Panc1 (cell line): ENCODE results near the gene PLCB1. TPM values are rescaled to one million over a fixed set of nuclear protein-coding genes. Genes with fewer than 3 reads are reported as not detected.

Experiments
- ATAC-seq: fragments of 200-7000 bp; cut with Tn5 transposase; 2 replicates; pipeline ENCODE4 v1.9.1; 2020; ENCODE audit warnings: mild to moderate bottlenecking, moderate library complexity
- BruUV-seq: library from RNA; stranded (reverse); fragments of 400-500 nt; replicated peaks from 2 replicates; lab custom pipeline; 2021; lab: Mats Ljungman, UMichigan
- CTCF ChIA-PET: fragments of 300-600 bp; sonication (Branson Sonifier 250); formaldehyde crosslinking; loops from one replicate; lab custom pipeline; 2022; ENCODE audit warnings: antibody characterized with exemption; lab: Charles Lee
- POLR2A ChIA-PET: fragments of 300-600 bp; sonication (Branson Sonifier 250); formaldehyde crosslinking; loops from one replicate; lab custom pipeline; 2022; ENCODE audit warnings: antibody characterized with exemption; lab: Charles Lee
- DNase-seq: peaks from one replicate; pipeline ENCODE4 v3.0.0-alpha.2; 2010; ENCODE audit warnings: low read depth, low spot score
- H3K27ac ChIP-seq: 2 replicates; pipeline ENCODE4 v1.5.1; 2011; ENCODE audit warnings: mild to moderate bottlenecking, low read length, inconsistent platforms
- H3K27me3 ChIP-seq: fragments of 200-500 bp; sonication (Bioruptor generic); 2 replicates; pipeline ENCODE4 v1.6.0; 2014; ENCODE audit warnings: low read length, inconsistent platforms; ENCODE audit not compliant: control insufficient read depth, insufficient read depth
- H3K36me3 ChIP-seq: fragments of 200-500 bp; sonication (Bioruptor generic); 2 replicates; pipeline ENCODE4 v1.5.1; 2014; ENCODE audit warnings: inconsistent platforms, mild to moderate bottlenecking, low read length, moderate library complexity; ENCODE audit not compliant: control insufficient read depth, insufficient read depth
- H3K4me1 ChIP-seq: 2 replicates; pipeline ENCODE4 v1.5.1; 2011; ENCODE audit warnings: inconsistent platforms, mild to moderate bottlenecking, low read length, moderate library complexity; ENCODE audit not compliant: control insufficient read depth, insufficient read depth
- H3K4me3 ChIP-seq, 2 experiments: 2 replicates each; pipeline ENCODE4 v1.5.1; 2011 to 2012; ENCODE audit warnings: low read depth in 2 of 2, low read length in 2 of 2, mild to moderate bottlenecking in 2 of 2, inconsistent platforms in 1 of 2, moderate library complexity in 1 of 2
- H3K9me3 ChIP-seq: fragments of 200-500 bp; sonication (Bioruptor generic); 2 replicates; pipeline ENCODE4 v1.5.1; 2014; ENCODE audit warnings: low read depth, mild to moderate bottlenecking, inconsistent platforms, low read length, moderate library complexity; ENCODE audit not compliant: control insufficient read depth, insufficient read depth
- POLR2AphosphoS5 ChIP-seq: IDR thresholded peaks from 2 replicates; pipeline ENCODE4 v1.6.1; 2012; ENCODE audit warnings: mild to moderate bottlenecking, low read depth, low read length, moderate library complexity
- SIN3A ChIP-seq: IDR thresholded peaks from 2 replicates; pipeline ENCODE4 v1.6.1; 2012; ENCODE audit warnings: low read depth, mild to moderate bottlenecking, low read length, moderate library complexity, borderline replicate concordance; ENCODE audit not compliant: insufficient read depth
- TCF7L2 ChIP-seq: IDR thresholded peaks from 2 replicates; pipeline ENCODE4 v1.6.1; 2011; ENCODE audit warnings: mild to moderate bottlenecking, low read depth, low read length, inconsistent platforms
- in situ Hi-C: cut with HindIII; loops from 2 replicates; pipeline ENCODE4 v1.10.0; 2016; ENCODE audit warnings: low sequenced_read_pairs, low pct_unique_long_range_greater_than_20kb
- intact Hi-C: fragments of 100-400 bp; cut with micrococcal nuclease; formaldehyde crosslinking; loops from one replicate; pipeline ENCODE4 v1.10.0; 2022; ENCODE audit not compliant: unreplicated experiment
- total RNA-seq: library from RNA; stranded (reverse); gene quantifications from one replicate; pipeline ENCODE4 v1.2.1, GENCODE V29; 2021; ENCODE audit not compliant: unreplicated experiment
- TF ChIP-seq, protein P1 (sequence below): fragments of 450-650 bp; IDR thresholded peaks from 2 replicates; pipeline ENCODE4 v1.5.1; 2017; ENCODE audit warnings: mild to moderate bottlenecking
- TF ChIP-seq, protein P2 (sequence below), 2 experiments: IDR thresholded peaks; 2 replicates each; pipeline ENCODE4 v1.6.1; 2011 to 2012; ENCODE audit warnings: low read depth in 2 of 2, control low read depth in 1 of 2, low read length in 1 of 2, mild to moderate bottlenecking in 1 of 2, moderate library complexity in 1 of 2; ENCODE audit not compliant: insufficient read depth in 1 of 2

The PLCB1 gene
- total RNA-seq, 1 experiment from 2014 or later = 0.59 TPM

DNA sequence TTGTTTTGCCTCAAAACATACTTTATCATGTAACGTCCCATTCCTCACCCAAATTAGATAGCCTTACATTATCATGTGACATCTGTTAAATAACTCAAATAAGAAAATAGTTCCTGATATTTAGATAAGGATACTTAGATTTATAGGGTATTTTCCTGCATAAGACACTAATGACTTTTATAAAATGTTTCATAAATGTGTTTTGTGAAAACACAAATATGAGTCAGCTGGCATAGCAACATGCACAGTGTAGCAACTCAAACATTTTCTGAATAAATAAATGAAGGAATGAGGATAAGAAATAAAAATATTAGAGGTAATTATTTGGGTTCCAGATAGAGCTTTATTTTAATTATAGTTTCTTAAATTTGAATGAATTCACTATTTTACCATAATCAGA lies 476.4 kb downstream of the PLCB1 start:
- no peaks in the 10 kb centered on the region for H3K27me3 ChIP-seq
- in situ Hi-C loops = no loop called here
- ATAC-seq (no peak), DNase-seq (no peak)
- no peaks in the 10 kb centered on the region for H3K4me1 ChIP-seq
- ChIA-PET CTCF (no interaction called here), POLR2A (no interaction called here)
- H3K27ac ChIP-seq = no peak overlapping the region
- intact Hi-C loops = no loop called here
- H3K36me3 ChIP-seq = no peaks in the 10 kb centered on the region
- no peak overlapping the region for H3K4me3 ChIP-seq
- BruUV-seq = no TSS peak
- H3K9me3 ChIP-seq = no peaks in the 10 kb centered on the region
- TF ChIP-seq POLR2AphosphoS5 (no peak), SIN3A (no peak), TCF7L2 (no peak)
- TF ChIP-seq, protein P1, sequence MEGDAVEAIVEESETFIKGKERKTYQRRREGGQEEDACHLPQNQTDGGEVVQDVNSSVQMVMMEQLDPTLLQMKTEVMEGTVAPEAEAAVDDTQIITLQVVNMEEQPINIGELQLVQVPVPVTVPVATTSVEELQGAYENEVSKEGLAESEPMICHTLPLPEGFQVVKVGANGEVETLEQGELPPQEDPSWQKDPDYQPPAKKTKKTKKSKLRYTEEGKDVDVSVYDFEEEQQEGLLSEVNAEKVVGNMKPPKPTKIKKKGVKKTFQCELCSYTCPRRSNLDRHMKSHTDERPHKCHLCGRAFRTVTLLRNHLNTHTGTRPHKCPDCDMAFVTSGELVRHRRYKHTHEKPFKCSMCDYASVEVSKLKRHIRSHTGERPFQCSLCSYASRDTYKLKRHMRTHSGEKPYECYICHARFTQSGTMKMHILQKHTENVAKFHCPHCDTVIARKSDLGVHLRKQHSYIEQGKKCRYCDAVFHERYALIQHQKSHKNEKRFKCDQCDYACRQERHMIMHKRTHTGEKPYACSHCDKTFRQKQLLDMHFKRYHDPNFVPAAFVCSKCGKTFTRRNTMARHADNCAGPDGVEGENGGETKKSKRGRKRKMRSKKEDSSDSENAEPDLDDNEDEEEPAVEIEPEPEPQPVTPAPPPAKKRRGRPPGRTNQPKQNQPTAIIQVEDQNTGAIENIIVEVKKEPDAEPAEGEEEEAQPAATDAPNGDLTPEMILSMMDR = no peak
- TF ChIP-seq, protein P2, sequence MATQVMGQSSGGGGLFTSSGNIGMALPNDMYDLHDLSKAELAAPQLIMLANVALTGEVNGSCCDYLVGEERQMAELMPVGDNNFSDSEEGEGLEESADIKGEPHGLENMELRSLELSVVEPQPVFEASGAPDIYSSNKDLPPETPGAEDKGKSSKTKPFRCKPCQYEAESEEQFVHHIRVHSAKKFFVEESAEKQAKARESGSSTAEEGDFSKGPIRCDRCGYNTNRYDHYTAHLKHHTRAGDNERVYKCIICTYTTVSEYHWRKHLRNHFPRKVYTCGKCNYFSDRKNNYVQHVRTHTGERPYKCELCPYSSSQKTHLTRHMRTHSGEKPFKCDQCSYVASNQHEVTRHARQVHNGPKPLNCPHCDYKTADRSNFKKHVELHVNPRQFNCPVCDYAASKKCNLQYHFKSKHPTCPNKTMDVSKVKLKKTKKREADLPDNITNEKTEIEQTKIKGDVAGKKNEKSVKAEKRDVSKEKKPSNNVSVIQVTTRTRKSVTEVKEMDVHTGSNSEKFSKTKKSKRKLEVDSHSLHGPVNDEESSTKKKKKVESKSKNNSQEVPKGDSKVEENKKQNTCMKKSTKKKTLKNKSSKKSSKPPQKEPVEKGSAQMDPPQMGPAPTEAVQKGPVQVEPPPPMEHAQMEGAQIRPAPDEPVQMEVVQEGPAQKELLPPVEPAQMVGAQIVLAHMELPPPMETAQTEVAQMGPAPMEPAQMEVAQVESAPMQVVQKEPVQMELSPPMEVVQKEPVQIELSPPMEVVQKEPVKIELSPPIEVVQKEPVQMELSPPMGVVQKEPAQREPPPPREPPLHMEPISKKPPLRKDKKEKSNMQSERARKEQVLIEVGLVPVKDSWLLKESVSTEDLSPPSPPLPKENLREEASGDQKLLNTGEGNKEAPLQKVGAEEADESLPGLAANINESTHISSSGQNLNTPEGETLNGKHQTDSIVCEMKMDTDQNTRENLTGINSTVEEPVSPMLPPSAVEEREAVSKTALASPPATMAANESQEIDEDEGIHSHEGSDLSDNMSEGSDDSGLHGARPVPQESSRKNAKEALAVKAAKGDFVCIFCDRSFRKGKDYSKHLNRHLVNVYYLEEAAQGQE (IDR thresholded peaks at IDR 0.05; ENCODE audit: insufficient read depth in 1 of 2, low read depth in 2 of 2, low read length in 1 of 2) = no peak

DNA sequence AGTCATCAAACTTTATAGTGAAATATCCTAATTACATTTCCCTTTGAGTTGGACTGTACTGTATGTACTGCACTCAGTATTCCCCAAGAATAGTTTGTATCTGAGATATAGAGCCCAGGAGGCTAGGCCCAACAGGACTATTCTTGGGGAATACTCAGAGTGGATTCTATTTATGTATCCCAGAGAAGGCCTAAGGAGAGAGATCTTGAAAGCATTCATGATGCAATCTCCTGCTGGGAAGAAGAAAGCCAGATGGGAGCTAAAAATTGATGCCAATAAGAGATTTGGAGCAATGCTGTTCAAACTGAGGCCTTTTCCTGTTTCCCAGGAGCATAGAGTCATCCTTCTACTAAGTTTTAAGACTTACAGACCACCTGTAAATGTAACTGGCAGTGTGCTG lies 484.7 kb downstream of the PLCB1 start:
- Histone ChIP-seq H3K4me1 (no peaks in the 10 kb centered on the region), H3K27ac (no peak overlapping the region), H3K27me3 (no peaks in the 10 kb centered on the region), H3K4me3 (no peak overlapping the region), H3K36me3 (no peaks in the 10 kb centered on the region), H3K9me3 (no peaks in the 10 kb centered on the region)
- DNase-seq (no peak), ATAC-seq (no peak)
- POLR2A ChIA-PET = no interaction called here
- in situ Hi-C loops (no loop called here), intact Hi-C loops (no loop called here)
- BruUV-seq = no TSS peak
- TF ChIP-seq TCF7L2 (no peak), POLR2AphosphoS5 (no peak), SIN3A (no peak)
- TF ChIP-seq, protein P1 = no peak
- TF ChIP-seq, protein P2 (IDR thresholded peaks at IDR 0.05; ENCODE audit: insufficient read depth in 1 of 2, low read depth in 2 of 2, low read length in 1 of 2) = no peak
- CTCF ChIA-PET = no interaction called here
